ENCODE data around the gene CIBAR2.
"Not testable (repeated sequence)": the region's sequence is repeated elsewhere in the genome, so short reads cannot be mapped to it uniquely, and the experiment has no call there.

CIBAR2 gene

GRCh38 chr16:85057212-85057889 lies 54.9 kb downstream of the CIBAR2 start:
- no peak for DNase-seq

- no peak for DNase-seq
These were observed 56.0 kb downstream of the CIBAR2 start for GRCh38 chr16:85056211-85056748.

GRCh38 chr16:85055493-85056210 lies 56.6 kb downstream of the CIBAR2 start:
- no peak for DNase-seq

GRCh38 chr16:85054948-85055492 lies 57.3 kb downstream of the CIBAR2 start:
- DNase-seq, result no peak

GRCh38 chr16:85054321-85054720 lies 58.0 kb downstream of the CIBAR2 start:
- not testable (repeated sequence) for DNase-seq

- DNase-seq, result no peak
These were observed 59.7 kb downstream of the CIBAR2 start for GRCh38 chr16:85052536-85052935.

- no peak for DNase-seq
These were observed 60.6 kb downstream of the CIBAR2 start for GRCh38 chr16:85051683-85052082.

GRCh38 chr16:85051067-85051581 lies 61.1 kb downstream of the CIBAR2 start:
- no peak for DNase-seq

- DNase-seq, result no peak
These were observed 62.5 kb downstream of the CIBAR2 start for GRCh38 chr16:85049706-85050305.

GRCh38 chr16:85048921-85049562 lies 63.2 kb downstream of the CIBAR2 start:
- DNase-seq, result no peak
